SK-N-SH (cell line): ENCODE results near the gene ZGRF1. TPM values are rescaled to one million over a fixed set of nuclear protein-coding genes. Genes with fewer than 3 reads are reported as not detected.

Experiments
- CTCF ChIA-PET: fragments of 300-600, 350-600 bp; formaldehyde crosslinking; extraction: SDS; loops from one replicate; lab custom pipeline; 2021; lab: Yijun Ruan, JAX
- POLR2A ChIA-PET: fragments of 350-600 bp; sonication (Branson Sonifier 250); formaldehyde crosslinking; extraction: SDS; loops from one replicate; lab custom pipeline; 2020; ENCODE audit warnings: antibody characterized with exemption, inconsistent platforms; lab: Yijun Ruan, JAX
- DNase-seq: peaks from one replicate; pipeline ENCODE4 v3.0.0; 2012
- H2AFZ ChIP-seq: fragments of 200-600 bp; sonication (generic); 2 replicates; pipeline ENCODE4 v1.8.1; 2016; ENCODE audit warnings: antibody characterized with exemption, mild to moderate bottlenecking, low read depth
- H3F3A ChIP-seq: fragments of 200-600 bp; sonication (generic); replicated peaks from 2 replicates; pipeline ENCODE3; 2016; ENCODE audit warnings: antibody characterized with exemption, mild to moderate bottlenecking; ENCODE audit not compliant: insufficient read depth
- H3K27ac ChIP-seq, 2 experiments: fragments of 200-500 bp in 1 of 2; fragments of 200-600 bp in 1 of 2; sonication (Bioruptor generic) in 1 of 2; sonication (generic), shearing (Covaris generic) in 1 of 2; 2 replicates each; pipeline versions ENCODE4 v1.5.1 to v1.6.1; 2014 to 2016; ENCODE audit warnings: low read depth in 2 of 2, inconsistent platforms in 1 of 2, low read length in 1 of 2, mild to moderate bottlenecking in 1 of 2, mixed read lengths in 1 of 2
- H3K27me3 ChIP-seq: fragments of 200-600 bp; sonication (generic), shearing (Covaris generic); 2 replicates; pipeline ENCODE4 v1.6.1; 2016; ENCODE audit warnings: mixed run types; ENCODE audit not compliant: insufficient read depth
- H3K36me3 ChIP-seq, 2 experiments: fragments of 200-500 bp in 1 of 2; fragments of 200-600 bp in 1 of 2; sonication (Bioruptor generic) in 1 of 2; sonication (generic) in 1 of 2; replicated peaks in 1 of 2; 2 replicates each; pipeline versions ENCODE3 to v1.5.1; 2014 to 2016; ENCODE audit warnings: low read length in 1 of 2, mild to moderate bottlenecking in 1 of 2; ENCODE audit not compliant: insufficient read depth in 2 of 2, control insufficient read depth in 1 of 2
- H3K4me1 ChIP-seq, 2 experiments: fragments of 200-500 bp in 1 of 2; fragments of 200-600 bp in 1 of 2; sonication (Bioruptor generic) in 1 of 2; sonication (generic), shearing (Covaris generic) in 1 of 2; 2 replicates each; pipeline versions ENCODE4 v1.5.1 to v1.6.1; 2014 to 2016; ENCODE audit warnings: low read depth in 1 of 2, low read length in 1 of 2, mixed run types in 1 of 2; ENCODE audit not compliant: insufficient read depth in 2 of 2, control insufficient read depth in 1 of 2
- H3K4me2 ChIP-seq: fragments of 200-600 bp; sonication (generic), shearing (Covaris generic); 2 replicates; pipeline ENCODE4 v1.6.1; 2017; ENCODE audit warnings: mixed run types
- H3K4me3 ChIP-seq, 2 experiments: fragments of 200-500 bp in 1 of 2; fragments of 200-600 bp in 1 of 2; sonication (Bioruptor generic) in 1 of 2; sonication (generic), shearing (Covaris generic) in 1 of 2; 2 replicates each; pipeline versions ENCODE4 v1.5.1 to v1.8.1; 2014 to 2016; ENCODE audit warnings: low read depth in 2 of 2, inconsistent platforms in 1 of 2, low read length in 1 of 2, mild to moderate bottlenecking in 1 of 2, mixed read lengths in 1 of 2, moderate library complexity in 1 of 2
- H3K79me2 ChIP-seq: fragments of 200-600 bp; sonication (generic); 2 replicates; pipeline ENCODE4 v1.8.1; 2017; ENCODE audit warnings: mild to moderate bottlenecking; ENCODE audit not compliant: insufficient read depth
- H3K9ac ChIP-seq: fragments of 200-600 bp; sonication (generic); 2 replicates; pipeline ENCODE4 v1.6.1; 2017; ENCODE audit warnings: mixed run types
- H3K9me2 ChIP-seq: fragments of 200-600 bp; sonication (generic); 2 replicates; pipeline ENCODE4 v1.6.1; 2017; ENCODE audit warnings: mixed run types
- H3K9me3 ChIP-seq: fragments of 200-600 bp; sonication (generic); 2 replicates; pipeline ENCODE4 v1.6.1; 2017; ENCODE audit warnings: mixed run types, mild to moderate bottlenecking, moderate library complexity
- H4K20me1 ChIP-seq: fragments of 200-600 bp; sonication (generic); 2 replicates; pipeline ENCODE4 v1.6.1; 2017; ENCODE audit warnings: mild to moderate bottlenecking, mixed run types; ENCODE audit not compliant: insufficient read depth
- ELF1 ChIP-seq: IDR thresholded peaks from 2 replicates; pipeline ENCODE4 v1.4.0; 2012
- EZH2phosphoT487 ChIP-seq: fragments of 200-600 bp; sonication (generic); IDR thresholded peaks from 2 replicates; pipeline ENCODE4 v1.6.1; 2017; ENCODE audit warnings: low read depth, mixed run types, mild to moderate bottlenecking, antibody characterized with exemption, moderate library complexity, borderline replicate concordance
- FOXJ3 ChIP-seq: sonication (generic); formaldehyde crosslinking; IDR thresholded peaks from 2 replicates; pipeline ENCODE4 v1.5.1; 2020; ENCODE audit warnings: mild to moderate bottlenecking, missing genetic modification reagents
- GABPA ChIP-seq: IDR thresholded peaks from 2 replicates; pipeline ENCODE4 v1.4.0; 2012; ENCODE audit warnings: low read depth, mild to moderate bottlenecking
- NRF1 ChIP-seq: IDR thresholded peaks from 2 replicates; pipeline ENCODE4 v1.6.1; 2012; ENCODE audit warnings: low read depth, mild to moderate bottlenecking, low read length
- POLR2AphosphoS5 ChIP-seq: IDR thresholded peaks from 2 replicates; pipeline ENCODE4 v1.6.1; 2012; ENCODE audit warnings: low read depth, low read length
- RAD21 ChIP-seq: IDR thresholded peaks from 2 replicates; pipeline ENCODE4 v1.6.1; 2012; ENCODE audit warnings: mild to moderate bottlenecking, low read length
- RCOR1 ChIP-seq: fragments of 150-350 bp; IDR thresholded peaks from 2 replicates; pipeline ENCODE4 v1.6.1; 2017; ENCODE audit warnings: antibody characterized with exemption, low read length
- RFX5 ChIP-seq: IDR thresholded peaks from 2 replicates; pipeline ENCODE4 v1.6.1; 2012; ENCODE audit warnings: mild to moderate bottlenecking, improper control_type of control experiment, low read length
- RXRA ChIP-seq: IDR thresholded peaks from 2 replicates; pipeline ENCODE4 v1.4.0; 2012; ENCODE audit warnings: low read depth, mild to moderate bottlenecking, borderline replicate concordance
- SMC3 ChIP-seq: IDR thresholded peaks from 2 replicates; pipeline ENCODE4 v1.6.1; 2012; ENCODE audit warnings: low read depth, low read length, improper control_type of control experiment
- TAF1 ChIP-seq: IDR thresholded peaks from 2 replicates; pipeline ENCODE4 v1.6.1; 2012; ENCODE audit warnings: low read depth, mild to moderate bottlenecking, low read length, moderate library complexity, borderline replicate concordance
- TCF12 ChIP-seq: IDR thresholded peaks from 2 replicates; pipeline ENCODE4 v1.4.0; 2012
- TEAD4 ChIP-seq: IDR thresholded peaks from 2 replicates; pipeline ENCODE4 v1.4.0; 2012; ENCODE audit warnings: mild to moderate bottlenecking, borderline replicate concordance; ENCODE audit not compliant: insufficient read depth
- WGBS: methylation state at CpG from one replicate; pipeline ENCODE4 v1.1.6; 2017; ENCODE audit warnings: low lambda C conversion rate; 5-methylcytosine and 5-hydroxymethylcytosine counted together
- polyA plus RNA-seq, 3 experiments: library from polyadenylated mRNA; depleted of rRNA; stranded (reverse); fragments of >200 nt; gene quantifications; 2 replicates each; pipeline ENCODE4 v1.2.3, GENCODE V29; 2012
- TF ChIP-seq, protein P1 (sequence below): IDR thresholded peaks from 2 replicates; pipeline ENCODE4; 2012
- TF ChIP-seq, protein P2 (sequence below): fragments of 150-350 bp; IDR thresholded peaks from 2 replicates; pipeline ENCODE4 v1.6.1; 2016; ENCODE audit warnings: mild to moderate bottlenecking, low read depth, low read length
- TF ChIP-seq, protein P3 (sequence below): fragments of 150-350 bp; IDR thresholded peaks from 2 replicates; pipeline ENCODE4 v1.6.1; 2017; ENCODE audit warnings: antibody characterized with exemption, low read length, low read depth, borderline replicate concordance

ZGRF1 gene
- polyA plus RNA-seq, 1 of the 3 experiments (the other 2 are of a cell fraction) = 2.4 TPM

DNA sequence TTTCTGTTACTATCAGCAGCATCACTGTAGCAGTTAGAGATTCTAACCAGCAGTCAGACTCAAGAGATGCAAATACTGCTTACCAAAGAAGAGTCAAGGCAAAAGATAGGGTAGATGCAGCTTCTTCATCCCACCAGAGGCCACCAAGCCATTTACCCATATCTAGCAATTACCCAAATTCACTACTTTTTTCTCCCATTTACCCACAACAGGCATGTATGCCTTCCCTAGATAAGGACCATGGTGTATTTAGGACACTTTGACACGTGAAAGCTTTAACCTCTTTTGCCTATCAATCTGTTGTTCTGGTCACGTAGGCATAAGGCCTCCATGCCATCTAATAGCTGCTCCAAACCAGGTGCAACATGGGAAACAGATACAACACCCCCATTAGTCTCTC lies 5.8 kb upstream of the ZGRF1 start:
- DNase-seq = no peak
- H3F3A ChIP-seq = peaks cover 9% of the 10 kb centered on the region
- no peak overlapping the region for H3K27ac ChIP-seq
- H4K20me1 ChIP-seq = no peaks in the 10 kb centered on the region
- H3K9ac ChIP-seq = no peak overlapping the region
- H3K4me2 ChIP-seq = no peak overlapping the region
- H2AFZ ChIP-seq = no peak overlapping the region
- POLR2A ChIA-PET = no interaction called here
- peaks cover 4 to 6% of the 10 kb centered on the region in 2 experiments; a peak in 3 of 4 replicates for H3K4me1 ChIP-seq
- H3K79me2 ChIP-seq = peaks cover 59% of the 10 kb centered on the region
- no peaks in the 10 kb centered on the region for H3K27me3 ChIP-seq
- no peaks in the 10 kb centered on the region for H3K9me2 ChIP-seq
- TF ChIP-seq SMC3 (no peak), RCOR1 (no peak), EZH2phosphoT487 (no peak), FOXJ3 (CRISPR knock-in tag) (no peak), TEAD4 (no peak), TAF1 (no peak), RXRA (no peak), RAD21 (no peak), RFX5 (no peak), TCF12 (no peak), ELF1 (no peak), NRF1 (no peak), GABPA (no peak)
- TF ChIP-seq, protein P1, sequence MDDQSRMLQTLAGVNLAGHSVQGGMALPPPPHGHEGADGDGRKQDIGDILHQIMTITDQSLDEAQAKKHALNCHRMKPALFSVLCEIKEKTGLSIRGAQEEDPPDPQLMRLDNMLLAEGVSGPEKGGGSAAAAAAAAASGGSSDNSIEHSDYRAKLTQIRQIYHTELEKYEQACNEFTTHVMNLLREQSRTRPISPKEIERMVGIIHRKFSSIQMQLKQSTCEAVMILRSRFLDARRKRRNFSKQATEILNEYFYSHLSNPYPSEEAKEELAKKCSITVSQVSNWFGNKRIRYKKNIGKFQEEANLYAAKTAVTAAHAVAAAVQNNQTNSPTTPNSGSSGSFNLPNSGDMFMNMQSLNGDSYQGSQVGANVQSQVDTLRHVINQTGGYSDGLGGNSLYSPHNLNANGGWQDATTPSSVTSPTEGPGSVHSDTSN = no peak
- TF ChIP-seq, protein P2, sequence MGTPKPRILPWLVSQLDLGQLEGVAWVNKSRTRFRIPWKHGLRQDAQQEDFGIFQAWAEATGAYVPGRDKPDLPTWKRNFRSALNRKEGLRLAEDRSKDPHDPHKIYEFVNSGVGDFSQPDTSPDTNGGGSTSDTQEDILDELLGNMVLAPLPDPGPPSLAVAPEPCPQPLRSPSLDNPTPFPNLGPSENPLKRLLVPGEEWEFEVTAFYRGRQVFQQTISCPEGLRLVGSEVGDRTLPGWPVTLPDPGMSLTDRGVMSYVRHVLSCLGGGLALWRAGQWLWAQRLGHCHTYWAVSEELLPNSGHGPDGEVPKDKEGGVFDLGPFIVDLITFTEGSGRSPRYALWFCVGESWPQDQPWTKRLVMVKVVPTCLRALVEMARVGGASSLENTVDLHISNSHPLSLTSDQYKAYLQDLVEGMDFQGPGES = no peak
- TF ChIP-seq, protein P3, sequence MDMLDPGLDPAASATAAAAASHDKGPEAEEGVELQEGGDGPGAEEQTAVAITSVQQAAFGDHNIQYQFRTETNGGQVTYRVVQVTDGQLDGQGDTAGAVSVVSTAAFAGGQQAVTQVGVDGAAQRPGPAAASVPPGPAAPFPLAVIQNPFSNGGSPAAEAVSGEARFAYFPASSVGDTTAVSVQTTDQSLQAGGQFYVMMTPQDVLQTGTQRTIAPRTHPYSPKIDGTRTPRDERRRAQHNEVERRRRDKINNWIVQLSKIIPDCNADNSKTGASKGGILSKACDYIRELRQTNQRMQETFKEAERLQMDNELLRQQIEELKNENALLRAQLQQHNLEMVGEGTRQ = no peak
- H3K36me3 ChIP-seq = peaks cover 21 to 25% of the 10 kb centered on the region in 2 experiments
- no peaks in the 10 kb centered on the region for H3K9me3 ChIP-seq
- H3K4me3 ChIP-seq = no peak overlapping the region
- CTCF ChIA-PET = interaction anchor here (1.0 to 2.6 kb wide), 4 partner anchors 13 to 446 kb away, joined by 3 to 14 read pairs (median 4); no protein-coding TSS in a partner anchor
- WGBS = 100% methylated on average over 2 of the region's 2 CpGs

DNA sequence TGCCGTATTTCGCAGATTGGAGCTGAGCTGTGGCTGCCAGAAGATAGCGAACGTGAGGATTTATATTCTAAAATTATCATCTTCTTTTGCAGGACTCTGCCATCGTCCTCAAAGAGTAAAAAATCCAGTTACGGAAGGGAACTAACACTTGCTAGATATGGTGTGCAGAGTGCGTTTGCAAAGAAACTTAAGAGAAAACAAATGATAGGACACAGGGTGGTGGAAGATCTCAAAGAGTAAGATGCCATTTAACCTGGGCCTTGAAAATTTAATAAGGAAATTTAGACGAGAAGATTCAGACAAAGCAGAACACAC lies 800 bp upstream of the ZGRF1 start:
- Histone ChIP-seq H3K36me3 (no peaks in the 10 kb centered on the region), H3K79me2 (peaks cover 82% of the 10 kb centered on the region), H3K4me1 (peaks cover 10 to 12% of the 10 kb centered on the region in 2 experiments; a peak in 3 of 4 replicates), H2AFZ (peak overlapping the region; percentile 81; the same call in 1 of the 2 replicates), H3K4me2 (peak overlapping the region; percentile 85), H3F3A (peaks cover 16% of the 10 kb centered on the region), H3K9me2 (no peaks in the 10 kb centered on the region), H3K27ac (peak overlapping the region; percentile 96 to 97), H3K9ac (peak overlapping the region; percentile 92), H3K9me3 (no peaks in the 10 kb centered on the region), H3K27me3 (no peaks in the 10 kb centered on the region), H3K4me3 (peak overlapping the region; percentile 82 to 98), H4K20me1 (no peaks in the 10 kb centered on the region)
- WGBS = under 1% methylated on average over 8 of the region's 8 CpGs
- ChIA-PET POLR2A (no interaction called here), CTCF (interaction anchor here (0.6 to 9.5 kb wide), 18 partner anchors 8 to 459 kb away, joined by 3 to 105 read pairs (median 3); no protein-coding TSS in a partner anchor)
- peak; percentile 5 for DNase-seq
- no peak for TF ChIP-seq RFX5
- TF ChIP-seq POLR2AphosphoS5 = 0 out of 2 replicates have a peak, but pooled peaks have one; percentile 46
